Measurements from ENCODE around the gene REC114. TPM values are rescaled to one million over a fixed set of nuclear protein-coding genes. Genes with fewer than 3 reads are reported as not detected.

The REC114 gene
- total RNA-seq, 1 donor from 2014 or later: not detected

DNA sequence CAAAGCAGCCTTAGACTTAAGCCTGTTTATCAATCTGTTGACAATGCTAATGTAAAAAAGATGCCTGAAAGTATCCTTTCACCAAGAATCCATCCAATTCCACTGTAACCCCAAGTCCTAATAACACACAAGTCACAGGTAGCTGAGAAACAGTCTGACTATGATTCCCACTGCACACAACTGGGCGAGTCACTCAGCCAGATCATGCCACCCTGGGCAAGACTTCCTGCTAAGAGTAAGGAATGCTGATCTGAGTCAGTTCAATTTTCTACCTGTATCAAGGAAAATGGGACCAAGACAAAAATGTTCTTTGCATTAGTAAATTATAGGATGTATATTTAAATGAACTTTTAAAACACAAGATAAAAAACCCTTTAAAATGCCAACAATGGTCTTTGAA lies 157.0 kb downstream of the REC114 start:
- no peak for TF ChIP-seq CTCF (IDR thresholded peaks at IDR 0.05; ENCODE audit: insufficient read depth, low read length, poor library complexity, severe bottlenecking)
- H3K4me3 ChIP-seq (ENCODE audit: low read depth, low read length): no peak overlapping the region
- no peaks in the 10 kb centered on the region for H3K36me3 ChIP-seq (ENCODE audit: control insufficient read depth, insufficient read depth, low read length)
- H3K27me3 ChIP-seq (ENCODE audit: control insufficient read depth, insufficient read depth, low read length): no peaks in the 10 kb centered on the region
- DNase-seq (ENCODE audit: low read depth): peak; percentile 49

GRCh38 chr15:73600413-73601335 lies 157.7 kb downstream of the REC114 start:
- no peak overlapping the region for H3K4me3 ChIP-seq (ENCODE audit: low read depth, low read length)
- no peak for DNase-seq (ENCODE audit: low read depth)
- no peaks in the 10 kb centered on the region for H3K27me3 ChIP-seq (ENCODE audit: control insufficient read depth, insufficient read depth, low read length)
- TF ChIP-seq CTCF (IDR thresholded peaks at IDR 0.05; ENCODE audit: insufficient read depth, low read length, poor library complexity, severe bottlenecking): no peak
- no peaks in the 10 kb centered on the region for H3K36me3 ChIP-seq (ENCODE audit: control insufficient read depth, insufficient read depth, low read length)

DNA sequence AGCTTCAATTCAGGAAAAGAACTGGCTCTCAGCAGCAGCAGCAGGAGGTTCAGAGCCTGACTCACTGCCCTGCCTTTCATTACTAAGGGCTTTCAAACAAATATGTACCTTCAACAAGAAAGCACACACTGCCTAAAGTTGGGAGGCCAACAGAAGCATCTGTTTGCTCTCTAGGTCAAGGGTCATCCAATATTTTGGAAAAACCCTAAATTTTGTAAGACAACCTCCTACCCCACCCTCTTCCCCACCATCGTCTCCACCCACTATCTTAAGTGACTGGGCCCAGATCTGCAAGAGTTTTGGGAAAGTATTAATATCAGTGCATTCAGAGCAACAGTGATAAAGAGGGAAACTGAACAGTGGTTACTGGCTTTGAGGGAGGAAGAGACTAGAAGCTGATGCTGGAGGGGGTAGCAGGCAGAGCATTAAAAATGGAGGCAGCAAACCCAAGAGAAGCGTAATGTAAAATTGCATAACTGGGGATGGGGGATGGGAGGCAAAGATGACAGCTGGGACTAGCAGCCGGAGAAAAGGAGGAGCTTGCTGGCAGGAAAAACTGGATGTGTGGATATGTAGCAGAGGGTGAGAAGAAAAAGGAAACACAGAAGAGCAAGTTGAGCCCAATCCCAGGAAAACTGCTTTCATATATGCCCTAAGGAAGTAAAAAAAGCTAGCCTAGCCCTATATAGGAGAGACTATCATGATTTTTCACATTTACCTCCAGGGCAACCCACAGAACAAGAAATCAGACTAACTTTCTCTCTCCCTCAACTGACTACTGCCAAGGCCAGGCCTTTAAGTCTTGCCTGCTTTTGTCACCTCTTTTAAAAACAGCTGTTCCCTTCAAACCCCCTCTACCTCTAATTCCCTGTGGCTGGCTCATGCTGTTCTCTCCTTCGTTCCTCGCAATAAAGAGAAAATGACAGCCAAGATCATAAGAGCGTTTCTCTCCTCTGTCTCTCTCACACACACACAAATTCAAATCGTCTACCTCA lies 158.8 kb downstream of the REC114 start:
- DNase-seq (ENCODE audit: low read depth): no peak
- no peak overlapping the region for H3K4me3 ChIP-seq (ENCODE audit: low read depth, low read length)
- H3K36me3 ChIP-seq (ENCODE audit: control insufficient read depth, insufficient read depth, low read length): no peaks in the 10 kb centered on the region
- TF ChIP-seq CTCF (IDR thresholded peaks at IDR 0.05; ENCODE audit: insufficient read depth, low read length, poor library complexity, severe bottlenecking): no peak
- H3K27me3 ChIP-seq (ENCODE audit: control insufficient read depth, insufficient read depth, low read length): no peaks in the 10 kb centered on the region

DNA sequence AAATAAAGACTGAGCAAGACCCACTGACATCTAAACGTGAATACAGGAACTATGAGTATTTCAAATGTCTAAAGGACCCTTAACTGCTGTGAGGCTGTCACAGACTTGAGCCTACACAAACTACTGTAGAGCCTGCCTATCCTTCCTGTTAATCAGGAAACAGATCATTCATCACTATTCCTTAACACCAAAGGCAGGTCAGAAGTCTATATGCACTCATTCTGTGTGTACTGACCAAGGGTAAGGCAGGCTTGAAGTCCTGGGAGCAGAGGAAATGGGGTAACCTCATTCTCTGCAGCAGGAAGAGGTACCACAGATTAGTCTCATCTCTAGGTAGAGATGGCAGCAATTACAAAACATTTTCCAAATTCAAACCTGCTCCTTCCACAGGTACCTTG lies 159.5 kb downstream of the REC114 start:
- no peak for TF ChIP-seq CTCF (IDR thresholded peaks at IDR 0.05; ENCODE audit: insufficient read depth, low read length, poor library complexity, severe bottlenecking)
- no peak overlapping the region for H3K4me3 ChIP-seq (ENCODE audit: low read depth, low read length)
- no peaks in the 10 kb centered on the region for H3K36me3 ChIP-seq (ENCODE audit: control insufficient read depth, insufficient read depth, low read length)
- no peaks in the 10 kb centered on the region for H3K27me3 ChIP-seq (ENCODE audit: control insufficient read depth, insufficient read depth, low read length)
- DNase-seq (ENCODE audit: low read depth): no peak

GRCh38 chr15:73602992-73603391 lies 160.0 kb downstream of the REC114 start:
- Histone ChIP-seq H3K36me3 (ENCODE audit: control insufficient read depth, insufficient read depth, low read length) (no peaks in the 10 kb centered on the region), H3K4me3 (ENCODE audit: low read depth, low read length) (no peak overlapping the region), H3K27me3 (ENCODE audit: control insufficient read depth, insufficient read depth, low read length) (no peaks in the 10 kb centered on the region)
- no peak for DNase-seq (ENCODE audit: low read depth)
- no peak for TF ChIP-seq CTCF (IDR thresholded peaks at IDR 0.05; ENCODE audit: insufficient read depth, low read length, poor library complexity, severe bottlenecking)
